Measurements from ENCODE around the gene ZNF385C.
A peak's percentile ranks its signal among the peaks of the same experiment; 100 is the strongest.

Gene ZNF385C

DNA sequence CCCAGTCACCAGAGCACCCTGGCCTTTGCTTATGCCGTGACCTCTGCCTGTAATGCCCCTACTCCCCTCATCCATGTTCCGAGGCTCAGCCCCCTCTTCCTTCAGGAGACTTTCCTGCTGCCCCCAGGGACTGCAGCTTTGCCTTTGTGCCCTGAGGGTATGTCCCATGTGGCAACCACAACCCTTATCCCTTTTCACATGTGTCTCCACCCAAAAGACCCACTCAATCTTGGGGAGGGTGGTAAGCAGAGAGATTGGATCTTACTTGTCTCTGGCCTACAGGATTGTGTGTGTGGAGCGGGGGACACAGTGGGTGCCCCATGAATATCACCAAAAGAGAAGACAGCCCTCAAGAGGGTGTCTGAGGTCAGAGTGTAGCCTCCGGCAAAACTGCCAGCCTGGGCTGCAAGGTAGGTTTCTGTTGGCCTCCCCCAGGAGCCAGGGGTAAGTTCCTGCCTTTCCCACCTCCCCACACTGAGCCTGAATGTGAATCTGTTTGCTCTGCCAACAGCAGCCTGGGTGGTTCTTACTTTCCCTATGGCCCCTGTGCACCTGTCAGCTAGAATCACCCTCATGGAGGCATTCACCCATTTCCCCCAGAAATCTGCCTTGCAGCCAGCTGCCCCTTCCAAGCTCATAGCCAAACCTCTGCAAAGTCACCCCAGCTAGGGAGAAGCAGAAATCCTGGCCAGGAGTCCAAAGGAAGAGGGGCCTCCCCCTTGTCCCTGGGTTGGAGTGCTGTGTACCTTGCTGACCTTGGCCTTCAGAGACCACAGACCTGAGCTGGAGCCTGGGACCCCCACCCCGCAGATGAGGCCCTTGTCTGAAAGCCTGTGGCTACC, 36.4 kb downstream of the ZNF385C start:
- no peak overlapping the region for H3K4me3 ChIP-seq (ENCODE audit: low read length)
- H3K9ac ChIP-seq (ENCODE audit: low read depth, low read length) = no peak overlapping the region
- H3K27me3 ChIP-seq (ENCODE audit: control insufficient read depth, insufficient read depth, low read length) = peaks cover 35% of the 10 kb centered on the region
- H3K9me3 ChIP-seq (replicated peaks; ENCODE audit: low read length) = no peaks in the 10 kb centered on the region
- H3K4me1 ChIP-seq (ENCODE audit: control insufficient read depth, insufficient read depth, low read length) = peaks cover 4% of the 10 kb centered on the region
- no peaks in the 10 kb centered on the region for H3K36me3 ChIP-seq (ENCODE audit: insufficient read depth, low read length)
- H3K4me2 ChIP-seq (ENCODE audit: low read length) = no peak overlapping the region

DNA sequence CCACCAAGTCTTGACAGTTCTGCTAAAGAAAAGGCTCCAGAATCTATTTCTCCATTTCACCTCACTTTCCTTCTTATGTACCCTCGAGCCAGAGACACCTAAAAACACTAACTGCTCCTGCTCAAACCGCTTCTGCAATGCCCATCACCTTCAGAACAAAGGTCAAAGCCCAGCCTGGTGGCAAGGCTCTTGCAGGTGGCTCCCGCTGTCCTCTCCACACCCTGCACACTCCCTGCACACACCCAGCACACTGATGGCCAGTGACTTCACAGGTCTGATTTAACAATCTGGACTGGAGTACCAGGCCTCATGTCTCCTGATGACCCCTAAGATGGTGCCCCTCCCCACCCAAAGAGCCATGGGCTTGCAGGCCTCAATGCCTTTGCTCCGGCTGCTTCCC, 38.0 kb downstream of the ZNF385C start:
- Histone ChIP-seq H3K36me3 (ENCODE audit: insufficient read depth, low read length) (no peaks in the 10 kb centered on the region), H3K9ac (ENCODE audit: low read depth, low read length) (no peak overlapping the region), H3K27me3 (ENCODE audit: control insufficient read depth, insufficient read depth, low read length) (peaks cover 43% of the 10 kb centered on the region), H3K9me3 (replicated peaks; ENCODE audit: low read length) (no peaks in the 10 kb centered on the region), H3K4me2 (ENCODE audit: low read length) (no peak overlapping the region), H3K4me1 (ENCODE audit: control insufficient read depth, insufficient read depth, low read length) (peaks cover 4% of the 10 kb centered on the region), H3K4me3 (ENCODE audit: low read length) (no peak overlapping the region)

DNA sequence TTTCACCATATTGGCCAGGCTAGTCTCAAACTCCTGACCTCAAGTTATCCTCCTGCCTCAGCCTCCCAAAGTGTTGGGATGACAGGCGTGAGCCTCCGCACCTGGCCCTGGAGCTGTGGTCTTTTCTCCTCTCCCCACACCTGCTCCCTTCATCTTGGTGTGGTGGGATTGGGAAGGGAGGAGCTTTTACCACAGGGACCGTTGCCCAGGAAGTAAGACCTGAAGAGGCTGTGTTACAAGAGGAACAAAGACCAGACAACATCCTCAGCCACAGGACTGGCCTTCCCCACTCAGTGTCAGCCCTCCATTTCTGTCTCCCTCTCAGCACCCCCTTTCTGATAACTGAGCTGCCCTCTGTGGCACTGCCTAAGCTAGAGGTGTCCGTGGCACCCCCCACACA, 38.5 kb downstream of the ZNF385C start:
- H3K9me3 ChIP-seq (replicated peaks; ENCODE audit: low read length) = no peaks in the 10 kb centered on the region
- H3K4me1 ChIP-seq (ENCODE audit: control insufficient read depth, insufficient read depth, low read length) = peaks cover 4% of the 10 kb centered on the region
- no peaks in the 10 kb centered on the region for H3K36me3 ChIP-seq (ENCODE audit: insufficient read depth, low read length)
- no peak overlapping the region for H3K4me2 ChIP-seq (ENCODE audit: low read length)
- H3K27me3 ChIP-seq (ENCODE audit: control insufficient read depth, insufficient read depth, low read length) = peaks cover 44% of the 10 kb centered on the region
- H3K4me3 ChIP-seq (ENCODE audit: low read length) = no peak overlapping the region
- no peak overlapping the region for H3K9ac ChIP-seq (ENCODE audit: low read depth, low read length)

DNA sequence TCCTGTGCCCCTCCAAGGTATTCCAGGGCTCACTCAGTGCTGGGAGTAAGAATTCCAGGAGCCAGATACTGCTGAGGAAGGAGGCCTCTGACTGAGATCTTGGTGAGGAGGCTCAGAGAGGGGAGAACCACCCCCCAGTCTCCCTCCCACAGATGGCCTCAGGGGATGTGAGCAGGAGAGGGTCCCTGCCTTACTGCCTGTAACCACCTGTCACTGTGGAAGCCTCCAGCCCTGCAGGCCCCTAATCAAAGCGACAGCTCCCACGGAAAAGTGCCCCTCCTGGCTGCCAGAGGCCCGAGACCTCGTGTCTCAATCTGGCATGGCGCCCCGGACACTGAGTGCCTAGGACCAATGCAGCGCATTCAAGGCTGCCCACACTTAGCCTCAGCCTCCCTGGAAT, 40.2 kb downstream of the ZNF385C start:
- no peak overlapping the region for H3K4me3 ChIP-seq (ENCODE audit: low read length)
- H3K4me2 ChIP-seq (ENCODE audit: low read length) = no peak overlapping the region
- H3K9ac ChIP-seq (ENCODE audit: low read depth, low read length) = no peak overlapping the region
- H3K4me1 ChIP-seq (ENCODE audit: control insufficient read depth, insufficient read depth, low read length) = no peaks in the 10 kb centered on the region
- peaks cover 60% of the 10 kb centered on the region for H3K27me3 ChIP-seq (ENCODE audit: control insufficient read depth, insufficient read depth, low read length)
- no peaks in the 10 kb centered on the region for H3K9me3 ChIP-seq (replicated peaks; ENCODE audit: low read length)
- H3K36me3 ChIP-seq (ENCODE audit: insufficient read depth, low read length) = no peaks in the 10 kb centered on the region

DNA sequence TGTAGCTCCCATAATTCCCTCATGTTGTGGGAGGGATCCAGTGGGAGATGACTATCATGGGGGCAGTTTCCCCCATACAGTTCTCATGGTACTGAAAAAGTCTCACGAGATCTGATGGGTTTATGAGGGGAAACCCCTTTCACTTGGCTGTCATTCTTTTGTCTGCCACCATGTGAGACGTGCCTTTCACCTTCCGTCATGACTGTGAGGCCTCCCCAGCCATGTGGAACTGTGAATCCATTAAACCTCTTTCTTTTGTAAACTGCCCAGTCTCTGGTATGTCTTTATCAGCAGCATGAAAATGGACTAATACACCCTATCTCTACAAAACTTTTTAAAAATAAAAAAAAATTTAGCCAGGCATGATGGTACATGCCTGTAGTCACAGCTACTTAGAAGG, 41.6 kb downstream of the ZNF385C start:
- Histone ChIP-seq H3K4me2 (ENCODE audit: low read length) (no peak overlapping the region), H3K4me3 (ENCODE audit: low read length) (no peak overlapping the region), H3K4me1 (ENCODE audit: control insufficient read depth, insufficient read depth, low read length) (no peaks in the 10 kb centered on the region), H3K36me3 (ENCODE audit: insufficient read depth, low read length) (no peaks in the 10 kb centered on the region), H3K27me3 (ENCODE audit: control insufficient read depth, insufficient read depth, low read length) (peaks cover 63% of the 10 kb centered on the region), H3K9me3 (replicated peaks; ENCODE audit: low read length) (no peaks in the 10 kb centered on the region), H3K9ac (ENCODE audit: low read depth, low read length) (no peak overlapping the region)

DNA sequence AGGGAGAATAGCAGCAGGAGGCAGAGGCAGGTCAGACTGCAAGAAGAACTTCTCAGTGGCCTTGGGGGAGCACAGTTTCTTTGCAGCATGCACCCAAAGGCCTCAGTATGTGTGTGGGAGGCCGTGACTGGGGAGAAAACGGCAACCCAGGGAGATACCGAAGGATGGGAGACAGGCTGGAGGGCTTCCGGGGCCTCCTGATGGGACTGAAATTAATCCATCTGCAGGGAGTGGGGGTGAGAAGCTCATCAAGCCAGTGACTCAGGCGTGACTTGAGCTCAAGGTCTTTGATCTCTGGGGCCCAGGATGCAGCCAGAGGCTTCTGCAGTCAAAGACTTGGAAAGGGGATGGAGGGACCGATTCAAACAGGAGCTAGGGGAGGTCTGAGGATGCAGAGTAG, 42.8 kb downstream of the ZNF385C start:
- no peaks in the 10 kb centered on the region for H3K9me3 ChIP-seq (replicated peaks; ENCODE audit: low read length)
- H3K36me3 ChIP-seq (ENCODE audit: insufficient read depth, low read length) = no peaks in the 10 kb centered on the region
- H3K4me1 ChIP-seq (ENCODE audit: control insufficient read depth, insufficient read depth, low read length) = no peaks in the 10 kb centered on the region
- H3K4me2 ChIP-seq (ENCODE audit: low read length) = no peak overlapping the region
- H3K4me3 ChIP-seq (ENCODE audit: low read length) = no peak overlapping the region
- H3K9ac ChIP-seq (ENCODE audit: low read depth, low read length) = no peak overlapping the region
- H3K27me3 ChIP-seq (ENCODE audit: control insufficient read depth, insufficient read depth, low read length) = peaks cover 68% of the 10 kb centered on the region

DNA sequence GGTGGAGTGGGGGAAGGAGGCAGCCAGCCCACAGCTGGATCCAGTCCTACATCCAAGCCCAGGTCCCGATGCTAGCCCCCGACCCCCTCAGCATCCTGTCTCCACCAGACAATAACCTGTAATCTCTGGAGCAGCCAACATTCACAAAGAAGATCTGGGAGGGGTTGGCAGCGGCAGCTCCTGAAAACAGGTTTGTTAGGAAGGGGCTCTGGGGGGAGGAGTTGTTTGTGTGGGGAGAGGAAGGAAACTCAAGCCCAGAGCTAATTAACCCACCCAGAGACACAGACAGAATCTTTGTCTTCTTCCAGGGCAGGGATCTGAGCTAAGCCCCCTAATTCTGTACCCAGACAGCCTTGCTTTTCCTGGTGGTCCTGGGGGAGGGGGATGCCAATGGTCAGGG, 43.2 kb downstream of the ZNF385C start:
- H3K4me3 ChIP-seq (ENCODE audit: low read length) = no peak overlapping the region
- H3K9ac ChIP-seq (ENCODE audit: low read depth, low read length) = no peak overlapping the region
- no peaks in the 10 kb centered on the region for H3K36me3 ChIP-seq (ENCODE audit: insufficient read depth, low read length)
- peaks cover 69% of the 10 kb centered on the region for H3K27me3 ChIP-seq (ENCODE audit: control insufficient read depth, insufficient read depth, low read length)
- no peaks in the 10 kb centered on the region for H3K4me1 ChIP-seq (ENCODE audit: control insufficient read depth, insufficient read depth, low read length)
- no peaks in the 10 kb centered on the region for H3K9me3 ChIP-seq (replicated peaks; ENCODE audit: low read length)
- H3K4me2 ChIP-seq (ENCODE audit: low read length) = no peak overlapping the region

DNA sequence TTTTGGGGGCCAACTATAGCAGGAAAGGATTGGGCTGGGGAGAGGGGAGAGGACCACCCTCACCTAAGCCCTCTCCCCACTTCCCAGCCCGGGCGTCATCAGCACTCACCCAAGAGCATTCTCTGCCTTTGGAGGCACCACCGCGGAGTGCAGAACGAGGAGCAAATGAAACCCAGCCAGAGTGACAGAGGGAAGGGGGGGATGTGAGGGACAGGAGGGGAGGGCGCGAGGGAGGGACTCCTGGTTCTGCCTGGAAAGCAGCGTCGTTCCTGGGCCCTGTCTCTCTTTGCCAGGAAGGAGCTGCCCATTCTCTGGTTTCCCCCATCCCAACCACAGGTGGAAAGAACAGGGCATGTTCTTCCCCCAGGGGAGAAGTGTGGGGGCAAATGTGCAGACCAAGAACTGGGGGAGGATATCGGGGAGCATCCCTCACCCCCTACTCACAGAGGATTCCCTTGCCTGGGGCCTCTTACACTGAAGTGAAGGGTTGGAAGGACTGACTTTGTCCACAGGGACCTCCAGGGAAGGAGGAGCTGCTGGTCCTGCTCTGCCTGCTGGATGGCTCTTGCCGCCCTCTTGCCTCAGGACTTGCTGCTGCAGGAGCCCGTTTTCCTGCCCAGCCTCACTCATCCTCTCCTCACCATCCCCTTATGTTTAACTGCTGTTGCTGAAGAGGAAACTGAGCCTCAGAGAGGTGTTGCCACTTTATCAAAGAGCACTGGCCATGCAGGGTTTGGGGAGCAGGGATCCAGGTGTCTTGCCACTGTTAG, 44.4 kb downstream of the ZNF385C start:
- H3K4me3 ChIP-seq (ENCODE audit: low read length) = no peak overlapping the region
- H3K36me3 ChIP-seq (ENCODE audit: insufficient read depth, low read length) = no peaks in the 10 kb centered on the region
- no peaks in the 10 kb centered on the region for H3K4me1 ChIP-seq (ENCODE audit: control insufficient read depth, insufficient read depth, low read length)
- no peak overlapping the region for H3K4me2 ChIP-seq (ENCODE audit: low read length)
- H3K9ac ChIP-seq (ENCODE audit: low read depth, low read length) = no peak overlapping the region
- no peaks in the 10 kb centered on the region for H3K9me3 ChIP-seq (replicated peaks; ENCODE audit: low read length)
- peaks cover 80% of the 10 kb centered on the region for H3K27me3 ChIP-seq (ENCODE audit: control insufficient read depth, insufficient read depth, low read length)

DNA sequence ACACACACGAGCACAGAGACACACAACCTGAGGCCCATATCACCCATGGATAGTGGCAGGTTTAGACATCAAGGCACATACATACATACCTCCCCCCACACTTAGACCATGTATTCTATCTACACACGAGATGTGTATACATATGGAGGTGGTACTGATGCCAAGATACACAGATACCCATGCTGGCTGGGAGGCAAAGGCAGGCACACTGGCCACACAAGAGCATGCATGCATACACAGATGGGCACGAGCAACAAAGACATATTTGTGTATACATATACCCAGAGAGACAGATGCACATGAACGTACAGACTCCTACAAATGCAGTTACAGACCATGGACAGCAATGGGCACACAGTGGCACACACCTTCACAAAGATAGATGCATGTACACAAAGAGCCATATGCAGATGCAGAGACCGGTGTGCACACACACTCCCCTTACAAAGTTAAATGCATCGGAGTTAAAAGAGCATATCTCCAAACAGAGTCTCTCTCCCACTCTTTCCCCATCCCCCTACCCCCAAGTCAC, 45.9 kb downstream of the ZNF385C start:
- H3K9ac ChIP-seq (ENCODE audit: low read depth, low read length) = no peak overlapping the region
- no peaks in the 10 kb centered on the region for H3K4me1 ChIP-seq (ENCODE audit: control insufficient read depth, insufficient read depth, low read length)
- H3K4me3 ChIP-seq (ENCODE audit: low read length) = no peak overlapping the region
- H3K36me3 ChIP-seq (ENCODE audit: insufficient read depth, low read length) = no peaks in the 10 kb centered on the region
- H3K9me3 ChIP-seq (replicated peaks; ENCODE audit: low read length) = no peaks in the 10 kb centered on the region
- peaks cover 76% of the 10 kb centered on the region for H3K27me3 ChIP-seq (ENCODE audit: control insufficient read depth, insufficient read depth, low read length)
- H3K4me2 ChIP-seq (ENCODE audit: low read length) = no peak overlapping the region

DNA sequence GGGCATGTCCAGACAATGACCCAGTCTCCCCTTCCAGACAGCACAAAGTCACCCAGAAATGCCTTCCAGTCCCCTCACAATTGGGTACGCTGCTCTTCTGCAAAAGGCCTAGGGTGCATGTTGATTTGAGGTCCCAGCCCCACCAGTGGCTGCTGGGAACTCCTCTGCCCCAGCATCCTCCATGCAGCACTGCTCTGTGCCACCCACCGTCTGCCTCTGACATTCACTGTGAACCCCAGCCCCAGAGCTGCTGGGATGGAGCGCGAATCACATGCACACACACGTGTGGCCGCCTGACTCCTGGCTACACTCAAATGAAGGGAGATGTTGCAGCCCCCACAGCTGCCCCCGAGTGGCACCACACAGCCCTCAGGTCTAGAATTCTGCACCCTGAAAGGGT, 46.6 kb downstream of the ZNF385C start:
- Histone ChIP-seq H3K9ac (ENCODE audit: low read depth, low read length) (no peak overlapping the region), H3K4me3 (ENCODE audit: low read length) (no peak overlapping the region), H3K9me3 (replicated peaks; ENCODE audit: low read length) (no peaks in the 10 kb centered on the region), H3K4me1 (ENCODE audit: control insufficient read depth, insufficient read depth, low read length) (no peaks in the 10 kb centered on the region), H3K27me3 (ENCODE audit: control insufficient read depth, insufficient read depth, low read length) (peaks cover 70% of the 10 kb centered on the region), H3K36me3 (ENCODE audit: insufficient read depth, low read length) (no peaks in the 10 kb centered on the region), H3K4me2 (ENCODE audit: low read length) (no peak overlapping the region)

DNA sequence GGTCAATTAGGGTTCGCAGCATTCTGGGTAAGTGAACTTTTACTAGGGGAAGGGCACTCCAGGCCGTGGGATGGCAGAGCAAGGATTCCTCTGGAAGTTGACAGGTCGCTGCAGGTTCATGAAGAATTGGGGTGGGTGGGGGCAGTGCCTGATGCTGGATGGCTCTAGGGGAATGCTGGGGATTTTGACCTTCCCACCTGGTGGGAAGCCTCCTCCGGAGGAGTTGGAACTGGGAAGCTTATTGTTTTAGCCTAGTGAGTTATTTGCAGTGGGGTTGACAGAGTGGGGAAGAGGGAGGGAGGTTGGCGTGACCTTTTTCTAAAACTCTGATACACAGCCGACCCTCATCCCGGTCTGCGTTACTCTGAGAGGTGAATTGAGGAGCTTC, 47.3 kb downstream of the ZNF385C start:
- H3K4me2 ChIP-seq (ENCODE audit: low read length) = peak overlapping the region; percentile 82
- H3K4me3 ChIP-seq (ENCODE audit: low read length) = peak overlapping the region; percentile 48
- no peaks in the 10 kb centered on the region for H3K4me1 ChIP-seq (ENCODE audit: control insufficient read depth, insufficient read depth, low read length)
- H3K9me3 ChIP-seq (replicated peaks; ENCODE audit: low read length) = no peaks in the 10 kb centered on the region
- H3K36me3 ChIP-seq (ENCODE audit: insufficient read depth, low read length) = no peaks in the 10 kb centered on the region
- no peak overlapping the region for H3K9ac ChIP-seq (ENCODE audit: low read depth, low read length)
- peaks cover 64% of the 10 kb centered on the region for H3K27me3 ChIP-seq (ENCODE audit: control insufficient read depth, insufficient read depth, low read length)

All from skeletal muscle satellite cell (primary cell).